ENCODE data around the gene ANO8. TPM values are rescaled to one million over a fixed set of nuclear protein-coding genes. Genes with fewer than 3 reads are reported as not detected.

The ANO8 gene
- polyA plus RNA-seq, 1 of the 3 experiments (the other 2 are of a cell fraction) = 7.8 TPM

GRCh38 chr19:17376935-17377600 is 42.4 kb upstream of the ANO8 start, which contains the start of gene PLVAP:
Gene PLVAP, minus strand, starts transcription at chr19:17377342. Its CDS starts 54 bp downstream, at chr19:17377288.
- Histone ChIP-seq H3K79me2 (ENCODE audit: insufficient read depth) (no peaks in the 10 kb centered on the region), H3F3A (replicated peaks; ENCODE audit: insufficient read depth) (no peaks in the 10 kb centered on the region), H3K9me2 (no peaks in the 10 kb centered on the region), H3K27ac (ENCODE audit: low read depth in 2 of 2, low read length in 1 of 2) (no peak within 1 kb of the TSS), H3K4me3 (ENCODE audit: low read depth in 2 of 2, low read length in 1 of 2) (no peak within 1 kb of the TSS), H3K9ac (no peak within 1 kb of the TSS), H3K4me1 (ENCODE audit: control insufficient read depth in 1 of 2, insufficient read depth in 2 of 2, low read depth in 1 of 2, low read length in 1 of 2) (no peaks in the 10 kb centered on the region), H4K20me1 (ENCODE audit: insufficient read depth) (no peaks in the 10 kb centered on the region), H2AFZ (ENCODE audit: low read depth) (no peak within 1 kb of the TSS), H3K36me3 (replicated peaks in 1 of 2; ENCODE audit: control insufficient read depth in 1 of 2, insufficient read depth in 2 of 2, low read length in 1 of 2) (no peaks in the 10 kb centered on the region), H3K4me2 (no peak within 1 kb of the TSS), H3K9me3 (no peaks in the 10 kb centered on the region), H3K27me3 (ENCODE audit: insufficient read depth) (no peaks in the 10 kb centered on the region)
- POLR2A ChIA-PET = no interaction called here
- WGBS (ENCODE audit: low lambda C conversion rate) = 68% methylated on average over 25 of the region's 39 CpGs
- DNase-seq = no peak
- no peak for TF ChIP-seq CHD2 (IDR thresholded peaks at IDR 0.05; ENCODE audit: low read length, partially characterized antibody)
- TF ChIP-seq, protein P1, sequence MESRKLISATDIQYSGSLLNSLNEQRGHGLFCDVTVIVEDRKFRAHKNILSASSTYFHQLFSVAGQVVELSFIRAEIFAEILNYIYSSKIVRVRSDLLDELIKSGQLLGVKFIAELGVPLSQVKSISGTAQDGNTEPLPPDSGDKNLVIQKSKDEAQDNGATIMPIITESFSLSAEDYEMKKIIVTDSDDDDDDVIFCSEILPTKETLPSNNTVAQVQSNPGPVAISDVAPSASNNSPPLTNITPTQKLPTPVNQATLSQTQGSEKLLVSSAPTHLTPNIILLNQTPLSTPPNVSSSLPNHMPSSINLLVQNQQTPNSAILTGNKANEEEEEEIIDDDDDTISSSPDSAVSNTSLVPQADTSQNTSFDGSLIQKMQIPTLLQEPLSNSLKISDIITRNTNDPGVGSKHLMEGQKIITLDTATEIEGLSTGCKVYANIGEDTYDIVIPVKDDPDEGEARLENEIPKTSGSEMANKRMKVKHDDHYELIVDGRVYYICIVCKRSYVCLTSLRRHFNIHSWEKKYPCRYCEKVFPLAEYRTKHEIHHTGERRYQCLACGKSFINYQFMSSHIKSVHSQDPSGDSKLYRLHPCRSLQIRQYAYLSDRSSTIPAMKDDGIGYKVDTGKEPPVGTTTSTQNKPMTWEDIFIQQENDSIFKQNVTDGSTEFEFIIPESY (IDR thresholded peaks at IDR 0.05; ENCODE audit: borderline replicate concordance, low read depth) = no peak
- no peak for TF ChIP-seq TAF1 (IDR thresholded peaks at IDR 0.05; ENCODE audit: borderline replicate concordance, low read depth, low read length)
- TF ChIP-seq GATA2 (CRISPR knock-in tag; IDR thresholded peaks at IDR 0.05) = no peak
- TF ChIP-seq, protein P2, sequence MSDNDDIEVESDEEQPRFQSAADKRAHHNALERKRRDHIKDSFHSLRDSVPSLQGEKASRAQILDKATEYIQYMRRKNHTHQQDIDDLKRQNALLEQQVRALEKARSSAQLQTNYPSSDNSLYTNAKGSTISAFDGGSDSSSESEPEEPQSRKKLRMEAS (IDR thresholded peaks at IDR 0.05; ENCODE audit: low read depth) = no peak
- no peak for TF ChIP-seq MXI1 (IDR thresholded peaks at IDR 0.05; ENCODE audit: low read depth, low read length)
- no peak for TF ChIP-seq YY1 (IDR thresholded peaks at IDR 0.05; ENCODE audit: low read depth)
- no peak for TF ChIP-seq RCOR1 (IDR thresholded peaks at IDR 0.05; ENCODE audit: low read length)
- TF ChIP-seq FOXJ3 (CRISPR knock-in tag; IDR thresholded peaks at IDR 0.05) = no peak
- CTCF ChIA-PET = interaction anchor here (6.9 kb wide), 1 partner anchor 9 kb away, joined by 37 read pairs; no protein-coding TSS in a partner anchor

GRCh38 chr19:17370026-17370587 is 35.5 kb upstream of the ANO8 start:
- H3K27me3 ChIP-seq (ENCODE audit: insufficient read depth) = no peaks in the 10 kb centered on the region
- DNase-seq = no peak
- H3F3A ChIP-seq (replicated peaks; ENCODE audit: insufficient read depth) = no peaks in the 10 kb centered on the region
- H3K9me2 ChIP-seq = no peaks in the 10 kb centered on the region
- H3K36me3 ChIP-seq (replicated peaks in 1 of 2; ENCODE audit: control insufficient read depth in 1 of 2, insufficient read depth in 2 of 2, low read length in 1 of 2) = no peaks in the 10 kb centered on the region
- H2AFZ ChIP-seq (ENCODE audit: low read depth) = no peak overlapping the region
- WGBS (ENCODE audit: low lambda C conversion rate) = 70% methylated on average over 8 of the region's 8 CpGs
- no peak overlapping the region for H3K4me2 ChIP-seq
- ChIA-PET CTCF (interaction anchor here (1.6 kb wide), 1 partner anchor 16 kb away, joined by 6 read pairs; no protein-coding TSS in a partner anchor), POLR2A (no interaction called here)
- TF ChIP-seq REST (IDR thresholded peaks at IDR 0.05; ENCODE audit: low read depth, low read length) (no peak), YY1 (IDR thresholded peaks at IDR 0.05; ENCODE audit: low read depth) (no peak), CHD2 (IDR thresholded peaks at IDR 0.05; ENCODE audit: low read length, partially characterized antibody) (no peak), RXRA (IDR thresholded peaks at IDR 0.05; ENCODE audit: borderline replicate concordance, low read depth) (no peak), TAF1 (IDR thresholded peaks at IDR 0.05; ENCODE audit: borderline replicate concordance, low read depth, low read length) (no peak), MXI1 (IDR thresholded peaks at IDR 0.05; ENCODE audit: low read depth, low read length) (no peak), TEAD4 (IDR thresholded peaks at IDR 0.05; ENCODE audit: borderline replicate concordance, insufficient read depth) (no peak)
- TF ChIP-seq, protein P3, sequence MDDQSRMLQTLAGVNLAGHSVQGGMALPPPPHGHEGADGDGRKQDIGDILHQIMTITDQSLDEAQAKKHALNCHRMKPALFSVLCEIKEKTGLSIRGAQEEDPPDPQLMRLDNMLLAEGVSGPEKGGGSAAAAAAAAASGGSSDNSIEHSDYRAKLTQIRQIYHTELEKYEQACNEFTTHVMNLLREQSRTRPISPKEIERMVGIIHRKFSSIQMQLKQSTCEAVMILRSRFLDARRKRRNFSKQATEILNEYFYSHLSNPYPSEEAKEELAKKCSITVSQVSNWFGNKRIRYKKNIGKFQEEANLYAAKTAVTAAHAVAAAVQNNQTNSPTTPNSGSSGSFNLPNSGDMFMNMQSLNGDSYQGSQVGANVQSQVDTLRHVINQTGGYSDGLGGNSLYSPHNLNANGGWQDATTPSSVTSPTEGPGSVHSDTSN (IDR thresholded peaks at IDR 0.05) = no peak
- TF ChIP-seq, protein P4, sequence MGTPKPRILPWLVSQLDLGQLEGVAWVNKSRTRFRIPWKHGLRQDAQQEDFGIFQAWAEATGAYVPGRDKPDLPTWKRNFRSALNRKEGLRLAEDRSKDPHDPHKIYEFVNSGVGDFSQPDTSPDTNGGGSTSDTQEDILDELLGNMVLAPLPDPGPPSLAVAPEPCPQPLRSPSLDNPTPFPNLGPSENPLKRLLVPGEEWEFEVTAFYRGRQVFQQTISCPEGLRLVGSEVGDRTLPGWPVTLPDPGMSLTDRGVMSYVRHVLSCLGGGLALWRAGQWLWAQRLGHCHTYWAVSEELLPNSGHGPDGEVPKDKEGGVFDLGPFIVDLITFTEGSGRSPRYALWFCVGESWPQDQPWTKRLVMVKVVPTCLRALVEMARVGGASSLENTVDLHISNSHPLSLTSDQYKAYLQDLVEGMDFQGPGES (IDR thresholded peaks at IDR 0.05; ENCODE audit: low read depth, low read length) = no peak
- no peaks in the 10 kb centered on the region for H3K9me3 ChIP-seq
- H3K4me3 ChIP-seq (ENCODE audit: low read depth in 2 of 2, low read length in 1 of 2) = no peak overlapping the region
- H4K20me1 ChIP-seq (ENCODE audit: insufficient read depth) = no peaks in the 10 kb centered on the region
- H3K27ac ChIP-seq (ENCODE audit: low read depth in 2 of 2, low read length in 1 of 2) = no peak overlapping the region
- H3K9ac ChIP-seq = no peak overlapping the region
- H3K79me2 ChIP-seq (ENCODE audit: insufficient read depth) = no peaks in the 10 kb centered on the region
- no peaks in the 10 kb centered on the region for H3K4me1 ChIP-seq (ENCODE audit: control insufficient read depth in 1 of 2, insufficient read depth in 2 of 2, low read depth in 1 of 2, low read length in 1 of 2)

Measured in SK-N-SH (cell line).